ENCODE measurements around the gene MACROD2.

DNA sequence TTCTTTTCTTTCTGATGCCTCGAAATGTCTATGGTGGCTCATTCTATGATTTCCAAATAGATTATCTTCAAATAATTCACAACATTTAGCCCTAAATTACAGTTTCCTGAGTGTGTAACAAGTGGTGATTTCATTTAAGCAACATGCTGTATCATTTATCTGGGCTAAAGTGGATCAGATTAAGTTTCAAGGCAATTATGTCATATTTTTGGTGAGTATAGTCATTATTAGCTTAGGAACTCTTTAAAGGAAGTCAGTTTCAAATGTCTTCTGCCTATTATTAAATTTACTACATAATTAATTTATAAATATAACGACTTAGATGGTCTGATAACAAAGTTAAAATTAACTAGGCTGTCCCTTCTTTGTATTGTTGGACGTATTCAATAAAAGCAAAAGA is 1190.0 kb downstream of the MACROD2 start:
- TF ChIP-seq RXRA (IDR thresholded peaks at IDR 0.05) (no peak), FOXA1 (IDR thresholded peaks at IDR 0.05) (no peak), HNF4A (conservative IDR thresholded peaks at IDR 0.05) (no peak), JUND (IDR thresholded peaks at IDR 0.05) (no peak), SP1 (IDR thresholded peaks at IDR 0.05) (no peak)
- TF ChIP-seq, protein P1, sequence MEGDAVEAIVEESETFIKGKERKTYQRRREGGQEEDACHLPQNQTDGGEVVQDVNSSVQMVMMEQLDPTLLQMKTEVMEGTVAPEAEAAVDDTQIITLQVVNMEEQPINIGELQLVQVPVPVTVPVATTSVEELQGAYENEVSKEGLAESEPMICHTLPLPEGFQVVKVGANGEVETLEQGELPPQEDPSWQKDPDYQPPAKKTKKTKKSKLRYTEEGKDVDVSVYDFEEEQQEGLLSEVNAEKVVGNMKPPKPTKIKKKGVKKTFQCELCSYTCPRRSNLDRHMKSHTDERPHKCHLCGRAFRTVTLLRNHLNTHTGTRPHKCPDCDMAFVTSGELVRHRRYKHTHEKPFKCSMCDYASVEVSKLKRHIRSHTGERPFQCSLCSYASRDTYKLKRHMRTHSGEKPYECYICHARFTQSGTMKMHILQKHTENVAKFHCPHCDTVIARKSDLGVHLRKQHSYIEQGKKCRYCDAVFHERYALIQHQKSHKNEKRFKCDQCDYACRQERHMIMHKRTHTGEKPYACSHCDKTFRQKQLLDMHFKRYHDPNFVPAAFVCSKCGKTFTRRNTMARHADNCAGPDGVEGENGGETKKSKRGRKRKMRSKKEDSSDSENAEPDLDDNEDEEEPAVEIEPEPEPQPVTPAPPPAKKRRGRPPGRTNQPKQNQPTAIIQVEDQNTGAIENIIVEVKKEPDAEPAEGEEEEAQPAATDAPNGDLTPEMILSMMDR (IDR thresholded peaks at IDR 0.05; ENCODE audit: low read depth, low read length, missing input control), result no peak
- TF ChIP-seq, protein P2, sequence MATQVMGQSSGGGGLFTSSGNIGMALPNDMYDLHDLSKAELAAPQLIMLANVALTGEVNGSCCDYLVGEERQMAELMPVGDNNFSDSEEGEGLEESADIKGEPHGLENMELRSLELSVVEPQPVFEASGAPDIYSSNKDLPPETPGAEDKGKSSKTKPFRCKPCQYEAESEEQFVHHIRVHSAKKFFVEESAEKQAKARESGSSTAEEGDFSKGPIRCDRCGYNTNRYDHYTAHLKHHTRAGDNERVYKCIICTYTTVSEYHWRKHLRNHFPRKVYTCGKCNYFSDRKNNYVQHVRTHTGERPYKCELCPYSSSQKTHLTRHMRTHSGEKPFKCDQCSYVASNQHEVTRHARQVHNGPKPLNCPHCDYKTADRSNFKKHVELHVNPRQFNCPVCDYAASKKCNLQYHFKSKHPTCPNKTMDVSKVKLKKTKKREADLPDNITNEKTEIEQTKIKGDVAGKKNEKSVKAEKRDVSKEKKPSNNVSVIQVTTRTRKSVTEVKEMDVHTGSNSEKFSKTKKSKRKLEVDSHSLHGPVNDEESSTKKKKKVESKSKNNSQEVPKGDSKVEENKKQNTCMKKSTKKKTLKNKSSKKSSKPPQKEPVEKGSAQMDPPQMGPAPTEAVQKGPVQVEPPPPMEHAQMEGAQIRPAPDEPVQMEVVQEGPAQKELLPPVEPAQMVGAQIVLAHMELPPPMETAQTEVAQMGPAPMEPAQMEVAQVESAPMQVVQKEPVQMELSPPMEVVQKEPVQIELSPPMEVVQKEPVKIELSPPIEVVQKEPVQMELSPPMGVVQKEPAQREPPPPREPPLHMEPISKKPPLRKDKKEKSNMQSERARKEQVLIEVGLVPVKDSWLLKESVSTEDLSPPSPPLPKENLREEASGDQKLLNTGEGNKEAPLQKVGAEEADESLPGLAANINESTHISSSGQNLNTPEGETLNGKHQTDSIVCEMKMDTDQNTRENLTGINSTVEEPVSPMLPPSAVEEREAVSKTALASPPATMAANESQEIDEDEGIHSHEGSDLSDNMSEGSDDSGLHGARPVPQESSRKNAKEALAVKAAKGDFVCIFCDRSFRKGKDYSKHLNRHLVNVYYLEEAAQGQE (IDR thresholded peaks at IDR 0.05), result no peak
- TF ChIP-seq, protein P3, sequence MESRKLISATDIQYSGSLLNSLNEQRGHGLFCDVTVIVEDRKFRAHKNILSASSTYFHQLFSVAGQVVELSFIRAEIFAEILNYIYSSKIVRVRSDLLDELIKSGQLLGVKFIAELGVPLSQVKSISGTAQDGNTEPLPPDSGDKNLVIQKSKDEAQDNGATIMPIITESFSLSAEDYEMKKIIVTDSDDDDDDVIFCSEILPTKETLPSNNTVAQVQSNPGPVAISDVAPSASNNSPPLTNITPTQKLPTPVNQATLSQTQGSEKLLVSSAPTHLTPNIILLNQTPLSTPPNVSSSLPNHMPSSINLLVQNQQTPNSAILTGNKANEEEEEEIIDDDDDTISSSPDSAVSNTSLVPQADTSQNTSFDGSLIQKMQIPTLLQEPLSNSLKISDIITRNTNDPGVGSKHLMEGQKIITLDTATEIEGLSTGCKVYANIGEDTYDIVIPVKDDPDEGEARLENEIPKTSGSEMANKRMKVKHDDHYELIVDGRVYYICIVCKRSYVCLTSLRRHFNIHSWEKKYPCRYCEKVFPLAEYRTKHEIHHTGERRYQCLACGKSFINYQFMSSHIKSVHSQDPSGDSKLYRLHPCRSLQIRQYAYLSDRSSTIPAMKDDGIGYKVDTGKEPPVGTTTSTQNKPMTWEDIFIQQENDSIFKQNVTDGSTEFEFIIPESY (IDR thresholded peaks at IDR 0.05), result no peak
- TF ChIP-seq, protein P4, sequence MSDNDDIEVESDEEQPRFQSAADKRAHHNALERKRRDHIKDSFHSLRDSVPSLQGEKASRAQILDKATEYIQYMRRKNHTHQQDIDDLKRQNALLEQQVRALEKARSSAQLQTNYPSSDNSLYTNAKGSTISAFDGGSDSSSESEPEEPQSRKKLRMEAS (IDR thresholded peaks at IDR 0.05), result no peak

Data from liver (tissue), 3 donors.